Keratinocyte (primary cell): ENCODE results near the gene SUMO1. TPM values are rescaled to one million over a fixed set of nuclear protein-coding genes. Genes with fewer than 3 reads are reported as not detected.
"Not testable (repeated sequence)": the region's sequence is repeated elsewhere in the genome, so short reads cannot be mapped to it uniquely, and the experiment has no call there.

ENCODE experiments used
- DNase-seq: peaks from one replicate; pipeline ENCODE4 v3.0.0-alpha.2; 2011; ENCODE audit warnings: low read depth, missing footprints, low spot score
- FAIRE-seq: peaks from 2 replicates; lab custom pipeline; 2011; peaks lifted over from hg19 to GRCh38; lab: Jason Lieb, UNC
- H2AFZ ChIP-seq: 2 replicates; pipeline ENCODE4 v1.6.0; 2012; ENCODE audit warnings: low read length, control low read depth, inconsistent platforms; ENCODE audit not compliant: control insufficient read depth
- H3K27ac ChIP-seq: 2 replicates; pipeline ENCODE4 v1.5.1; 2011; ENCODE audit warnings: low read length; ENCODE audit not compliant: control insufficient read depth, insufficient read depth
- H3K27me3 ChIP-seq: 3 replicates; pipeline ENCODE4 v1.6.0; 2011; ENCODE audit warnings: low read length; ENCODE audit not compliant: control insufficient read depth, insufficient read depth; ENCODE audit errors: extremely low read depth
- H3K36me3 ChIP-seq, 2 experiments: 2 replicates in 1 of 2; 3 replicates in 1 of 2; pipeline ENCODE4 v1.5.1; 2011; ENCODE audit warnings: low read length in 2 of 2, mild to moderate bottlenecking in 1 of 2; ENCODE audit not compliant: control insufficient read depth in 2 of 2, insufficient read depth in 2 of 2; ENCODE audit errors: extremely low read depth in 1 of 2
- H3K4me1 ChIP-seq: 3 replicates; pipeline ENCODE4 v1.5.1; 2011; ENCODE audit warnings: low read length; ENCODE audit not compliant: control insufficient read depth, insufficient read depth; ENCODE audit errors: extremely low read depth
- H3K4me2 ChIP-seq: 3 replicates; pipeline ENCODE4 v1.6.0; 2011; ENCODE audit warnings: low read depth, low read length; ENCODE audit not compliant: control insufficient read depth, insufficient read depth; ENCODE audit errors: extremely low read depth
- H3K4me3 ChIP-seq, 3 experiments: fragments of 200-600 bp in 1 of 3; sonication (generic) in 1 of 3; 2 replicates in 2 of 3; 3 replicates in 1 of 3; pipeline ENCODE4 v1.5.1; 2011 to 2016; ENCODE audit warnings: low read length in 3 of 3, mild to moderate bottlenecking in 3 of 3, control low read depth in 2 of 3, inconsistent platforms in 1 of 3, low read depth in 1 of 3, mixed read lengths in 1 of 3, mixed run types in 1 of 3, moderate library complexity in 1 of 3; ENCODE audit not compliant: control insufficient read depth in 2 of 3, insufficient read depth in 2 of 3; ENCODE audit errors: extremely low read depth in 1 of 3
- H3K79me2 ChIP-seq: 2 replicates; pipeline ENCODE4 v1.6.0; 2012; ENCODE audit warnings: low read length; ENCODE audit not compliant: control insufficient read depth, insufficient read depth
- H3K9ac ChIP-seq: 3 replicates; pipeline ENCODE4 v1.6.0; 2011; ENCODE audit warnings: low read length; ENCODE audit not compliant: control insufficient read depth, insufficient read depth; ENCODE audit errors: extremely low read depth
- H3K9me1 ChIP-seq: 3 replicates; pipeline ENCODE4 v1.6.0; 2011; ENCODE audit warnings: low read length; ENCODE audit not compliant: control insufficient read depth, insufficient read depth; ENCODE audit errors: extremely low read depth
- H3K9me3 ChIP-seq: 2 replicates; pipeline ENCODE4 v1.5.1; 2012; ENCODE audit warnings: low read depth, low read length; ENCODE audit not compliant: control insufficient read depth
- H4K20me1 ChIP-seq: 3 replicates; pipeline ENCODE4 v1.6.0; 2011; ENCODE audit warnings: low read length; ENCODE audit not compliant: control insufficient read depth, insufficient read depth; ENCODE audit errors: extremely low read depth
- EZH2 ChIP-seq: IDR thresholded peaks from one replicate; pipeline ENCODE4 v1.6.1; 2012; ENCODE audit warnings: inconsistent platforms, mild to moderate bottlenecking, low read length, moderate library complexity
- dilution Hi-C: fragments of 300-500 bp; cut with MboI; formaldehyde crosslinking; loops from one replicate; pipeline ENCODE4 v1.7.0; 2020; ENCODE audit warnings: low sequenced_read_pairs; ENCODE audit not compliant: extremely low pct_ligation_motif_present
- polyA plus RNA-seq, 5 experiments: library from polyadenylated mRNA; depleted of rRNA in 3 of 5; stranded (reverse) in 3 of 5; stranded (forward) in 1 of 5; unstranded in 1 of 5; fragments of >200 nt; gene quantifications; 1 replicate in 1 of 5; 2 replicates in 3 of 5; 3 replicates in 1 of 5; pipeline versions ENCODE4 v1.2.1 to v1.2.3, GENCODE V29; 2011 to 2012; ENCODE audit warnings: missing spikeins in 2 of 5, low read depth in 1 of 5, low replicate concordance in 1 of 5
- TF ChIP-seq, protein P1 (sequence below), 3 experiments: IDR thresholded peaks in 1 of 3; conservative IDR thresholded peaks in 1 of 3; optimal IDR thresholded peaks in 1 of 3; 2 replicates in 2 of 3; 3 replicates in 1 of 3; pipeline versions ENCODE3 to v1.5.1; 2011; ENCODE audit warnings: low read length in 3 of 3, mild to moderate bottlenecking in 3 of 3, moderate library complexity in 2 of 3, control low read depth in 1 of 3, inconsistent platforms in 1 of 3; ENCODE audit not compliant: insufficient read depth in 2 of 3; ENCODE audit errors: extremely low read depth in 1 of 3

SUMO1 gene
- polyA plus RNA-seq, 1 donor (not counting 4 experiments of a cell fraction or from before 2014, with no cell fraction given), result 179 TPM

DNA sequence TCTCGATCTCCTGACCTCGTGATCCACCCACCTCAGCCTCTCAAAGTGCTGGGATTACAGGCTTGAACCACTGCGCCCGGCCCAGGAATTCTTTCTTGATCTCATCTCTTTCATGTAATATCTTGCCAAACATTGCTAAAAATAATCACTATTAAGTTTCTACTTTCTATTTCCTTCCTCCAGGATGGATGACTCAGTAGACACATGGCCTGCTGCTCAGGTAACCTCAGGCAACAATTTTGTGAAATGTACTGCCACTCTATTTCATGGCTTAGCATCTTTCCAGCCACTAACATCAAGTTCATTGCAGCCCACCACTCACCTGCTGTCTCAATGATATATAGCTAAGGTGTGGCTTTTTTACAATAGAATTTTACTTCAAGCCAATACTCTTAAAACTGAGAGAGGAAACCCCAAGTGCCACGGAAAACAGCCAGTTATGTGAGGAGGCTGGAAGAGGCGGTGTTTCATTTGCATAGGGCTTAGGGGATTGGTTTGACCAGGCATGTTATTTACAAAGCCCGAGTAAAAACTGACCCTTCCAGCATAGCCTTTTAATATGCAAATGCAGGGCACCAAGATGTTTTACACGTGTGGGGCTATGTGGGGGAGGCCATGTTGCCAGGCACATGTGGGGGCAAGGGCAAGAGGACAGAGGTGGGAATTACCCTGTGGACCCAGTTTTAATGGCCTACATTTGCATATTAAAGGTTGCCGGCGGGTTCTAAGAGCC lies 11.3 kb upstream of the SUMO1 start:
- Histone ChIP-seq H3K4me3 (peak overlapping the region in 2 of 3 experiments; percentile 38 to 52), H3K9ac (peak overlapping the region; percentile 72), H3K27ac (peak overlapping the region; percentile 86), H4K20me1 (no peaks in the 10 kb centered on the region), H3K79me2 (no peaks in the 10 kb centered on the region), H3K4me1 (peaks cover 7% of the 10 kb centered on the region), H3K4me2 (peak overlapping the region; percentile 91), H3K27me3 (no peaks in the 10 kb centered on the region), H3K36me3 (no peaks in the 10 kb centered on the region), H3K9me3 (no peaks in the 10 kb centered on the region), H3K9me1 (no peaks in the 10 kb centered on the region), H2AFZ (peak overlapping the region; percentile 90)
- FAIRE-seq (peak; percentile 51), DNase-seq (no peak)
- dilution Hi-C loops, result no loop called here
- no peak for TF ChIP-seq EZH2
- TF ChIP-seq, protein P1, sequence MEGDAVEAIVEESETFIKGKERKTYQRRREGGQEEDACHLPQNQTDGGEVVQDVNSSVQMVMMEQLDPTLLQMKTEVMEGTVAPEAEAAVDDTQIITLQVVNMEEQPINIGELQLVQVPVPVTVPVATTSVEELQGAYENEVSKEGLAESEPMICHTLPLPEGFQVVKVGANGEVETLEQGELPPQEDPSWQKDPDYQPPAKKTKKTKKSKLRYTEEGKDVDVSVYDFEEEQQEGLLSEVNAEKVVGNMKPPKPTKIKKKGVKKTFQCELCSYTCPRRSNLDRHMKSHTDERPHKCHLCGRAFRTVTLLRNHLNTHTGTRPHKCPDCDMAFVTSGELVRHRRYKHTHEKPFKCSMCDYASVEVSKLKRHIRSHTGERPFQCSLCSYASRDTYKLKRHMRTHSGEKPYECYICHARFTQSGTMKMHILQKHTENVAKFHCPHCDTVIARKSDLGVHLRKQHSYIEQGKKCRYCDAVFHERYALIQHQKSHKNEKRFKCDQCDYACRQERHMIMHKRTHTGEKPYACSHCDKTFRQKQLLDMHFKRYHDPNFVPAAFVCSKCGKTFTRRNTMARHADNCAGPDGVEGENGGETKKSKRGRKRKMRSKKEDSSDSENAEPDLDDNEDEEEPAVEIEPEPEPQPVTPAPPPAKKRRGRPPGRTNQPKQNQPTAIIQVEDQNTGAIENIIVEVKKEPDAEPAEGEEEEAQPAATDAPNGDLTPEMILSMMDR (optimal IDR thresholded peaks at IDR 0.05 in 1 of 3, IDR thresholded peaks at IDR 0.05 in 1 of 3, conservative IDR thresholded peaks at IDR 0.05 in 1 of 3; ENCODE audit: extremely low read depth in 1 of 3, insufficient read depth in 2 of 3, low read length in 3 of 3), result no peak

DNA sequence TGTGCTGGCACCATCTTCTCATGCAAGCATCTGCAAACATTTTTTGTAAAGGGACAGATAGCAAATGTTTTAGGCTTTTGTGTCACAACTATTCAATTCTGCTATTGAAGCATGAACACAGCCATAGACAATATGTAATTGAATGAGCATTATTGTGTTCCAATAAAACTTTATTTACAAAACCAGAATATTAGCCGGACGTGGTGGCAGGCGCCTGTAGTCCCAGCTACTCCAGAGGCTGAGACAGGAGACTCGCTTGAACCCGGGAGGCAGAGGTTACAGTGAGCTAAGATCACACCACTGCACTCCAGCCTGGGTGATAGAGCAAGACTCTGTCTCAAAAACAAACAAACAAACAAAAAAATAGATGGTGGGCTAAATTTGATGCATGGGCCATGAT lies 9.3 kb upstream of the SUMO1 start:
- H3K9me3 ChIP-seq, H3K36me3 ChIP-seq, H3K4me2 ChIP-seq, dilution Hi-C loops, H3K4me1 ChIP-seq, H3K79me2 ChIP-seq, H3K9ac ChIP-seq, H3K9me1 ChIP-seq, H3K27me3 ChIP-seq, DNase-seq, H3K4me3 ChIP-seq, H2AFZ ChIP-seq, FAIRE-seq, H4K20me1 ChIP-seq, H3K27ac ChIP-seq: not testable (repeated sequence)
